Measurements from ENCODE around the gene ACHE.
A peak's percentile ranks its signal among the peaks of the same experiment; 100 is the strongest.
"Not testable (repeated sequence)": the region's sequence is repeated elsewhere in the genome, so short reads cannot be mapped to it uniquely, and the experiment has no call there.

Gene ACHE

GRCh38 chr7:100895701-100895955, at the start of gene ACHE:
Gene ACHE, minus strand, starts transcription at chr7:100895888. Its CDS starts 1,656 bp downstream, at chr7:100894232.
- no peaks in the 10 kb centered on the region for H3K9me3 ChIP-seq (ENCODE audit: insufficient read depth, low read depth, low read length)

GRCh38 chr7:100944138-100944537, 48.5 kb upstream of the ACHE start:
- H3K4me3 ChIP-seq (ENCODE audit: low read length): no peak overlapping the region
- H3K4me1 ChIP-seq (ENCODE audit: insufficient read depth, low read length): peaks cover 10% of the 10 kb centered on the region; the same call in 1 of the 2 replicates
- no peaks in the 10 kb centered on the region for H3K36me3 ChIP-seq (ENCODE audit: insufficient read depth, low read depth, low read length)
- H3K27ac ChIP-seq (ENCODE audit: low read length): no peak overlapping the region
- no peak overlapping the region for H3K9ac ChIP-seq (ENCODE audit: low read depth, low read length)
- H3K27me3 ChIP-seq (ENCODE audit: insufficient read depth, low read length): no peaks in the 10 kb centered on the region; the same call in 1 of the 2 replicates
- H3K9me3 ChIP-seq (ENCODE audit: insufficient read depth, low read depth, low read length): peaks cover 5% of the 10 kb centered on the region; the same call in 1 of the 2 replicates

More at GRCh38 chr7:100895701-100895955, at the start of gene ACHE:
- Histone ChIP-seq H3K27me3 (ENCODE audit: insufficient read depth, low read length) (peaks cover 40% of the 10 kb centered on the region), H3K4me3 (ENCODE audit: low read length) (peak within 1 kb of the TSS; percentile 63; the same call in 1 of the 2 replicates), H3K27ac (ENCODE audit: low read length) (no peak within 1 kb of the TSS), H3K4me1 (ENCODE audit: insufficient read depth, low read length) (peaks cover 5% of the 10 kb centered on the region; the same call in 1 of the 2 replicates), H3K36me3 (ENCODE audit: insufficient read depth, low read depth, low read length) (no peaks in the 10 kb centered on the region), H3K9ac (ENCODE audit: low read depth, low read length) (no peak within 1 kb of the TSS)

GRCh38 chr7:100943693-100944092, 48.0 kb upstream of the ACHE start:
- no peak overlapping the region for H3K4me3 ChIP-seq (ENCODE audit: low read length)

GRCh38 chr7:100942045-100942774, 46.5 kb upstream of the ACHE start:
- H3K4me3 ChIP-seq (ENCODE audit: low read length): no peak overlapping the region
- no peak overlapping the region for H3K9ac ChIP-seq (ENCODE audit: low read depth, low read length)
- H3K9me3 ChIP-seq (ENCODE audit: insufficient read depth, low read depth, low read length): peaks cover 5% of the 10 kb centered on the region; the same call in 1 of the 2 replicates
- H3K36me3 ChIP-seq (ENCODE audit: insufficient read depth, low read depth, low read length): no peaks in the 10 kb centered on the region
- H3K27ac ChIP-seq (ENCODE audit: low read length): no peak overlapping the region
- no peaks in the 10 kb centered on the region for H3K27me3 ChIP-seq (ENCODE audit: insufficient read depth, low read length)
- peaks cover 10% of the 10 kb centered on the region; the same call in 1 of the 2 replicates for H3K4me1 ChIP-seq (ENCODE audit: insufficient read depth, low read length)

More at GRCh38 chr7:100943693-100944092, 48.0 kb upstream of the ACHE start:
- H3K9me3 ChIP-seq (ENCODE audit: insufficient read depth, low read depth, low read length): peaks cover 5% of the 10 kb centered on the region; the same call in 1 of the 2 replicates
- no peak overlapping the region for H3K9ac ChIP-seq (ENCODE audit: low read depth, low read length)
- H3K36me3 ChIP-seq (ENCODE audit: insufficient read depth, low read depth, low read length): no peaks in the 10 kb centered on the region
- peaks cover 10% of the 10 kb centered on the region; the same call in 1 of the 2 replicates for H3K4me1 ChIP-seq (ENCODE audit: insufficient read depth, low read length)
- no peaks in the 10 kb centered on the region; the same call in 1 of the 2 replicates for H3K27me3 ChIP-seq (ENCODE audit: insufficient read depth, low read length)
- H3K27ac ChIP-seq (ENCODE audit: low read length): no peak overlapping the region

GRCh38 chr7:100936167-100936566, 40.5 kb upstream of the ACHE start:
- not testable (repeated sequence) for H3K9ac ChIP-seq (ENCODE audit: low read depth, low read length); H3K4me3 ChIP-seq (ENCODE audit: low read length); H3K4me1 ChIP-seq (ENCODE audit: insufficient read depth, low read length); H3K27me3 ChIP-seq (ENCODE audit: insufficient read depth, low read length); H3K27ac ChIP-seq (ENCODE audit: low read length); H3K36me3 ChIP-seq (ENCODE audit: insufficient read depth, low read depth, low read length)
- peaks cover 17% of the 10 kb centered on the region for H3K9me3 ChIP-seq (ENCODE audit: insufficient read depth, low read depth, low read length)

GRCh38 chr7:100935381-100935780, 39.7 kb upstream of the ACHE start:
- not testable (repeated sequence) for H3K27me3 ChIP-seq (ENCODE audit: insufficient read depth, low read length); H3K4me3 ChIP-seq (ENCODE audit: low read length); H3K36me3 ChIP-seq (ENCODE audit: insufficient read depth, low read depth, low read length); H3K4me1 ChIP-seq (ENCODE audit: insufficient read depth, low read length); H3K9ac ChIP-seq (ENCODE audit: low read depth, low read length); H3K27ac ChIP-seq (ENCODE audit: low read length)
- peaks cover 17% of the 10 kb centered on the region for H3K9me3 ChIP-seq (ENCODE audit: insufficient read depth, low read depth, low read length)

GRCh38 chr7:100933734-100934133, 38.0 kb upstream of the ACHE start:
- peaks cover 14% of the 10 kb centered on the region for H3K9me3 ChIP-seq (ENCODE audit: insufficient read depth, low read depth, low read length)
- no peak overlapping the region for H3K4me3 ChIP-seq (ENCODE audit: low read length)
- peaks cover 12% of the 10 kb centered on the region for H3K4me1 ChIP-seq (ENCODE audit: insufficient read depth, low read length)
- H3K27me3 ChIP-seq (ENCODE audit: insufficient read depth, low read length): no peaks in the 10 kb centered on the region
- H3K36me3 ChIP-seq (ENCODE audit: insufficient read depth, low read depth, low read length): no peaks in the 10 kb centered on the region
- no peak overlapping the region for H3K9ac ChIP-seq (ENCODE audit: low read depth, low read length)
- no peak overlapping the region for H3K27ac ChIP-seq (ENCODE audit: low read length)

GRCh38 chr7:100929808-100930174, 34.1 kb upstream of the ACHE start:
- peak overlapping the region; percentile 64 for H3K27ac ChIP-seq (ENCODE audit: low read length)
- H3K27me3 ChIP-seq (ENCODE audit: insufficient read depth, low read length): no peaks in the 10 kb centered on the region
- peak overlapping the region; percentile 56; the same call in 1 of the 2 replicates for H3K9ac ChIP-seq (ENCODE audit: low read depth, low read length)
- no peaks in the 10 kb centered on the region for H3K36me3 ChIP-seq (ENCODE audit: insufficient read depth, low read depth, low read length)
- H3K9me3 ChIP-seq (ENCODE audit: insufficient read depth, low read depth, low read length): peaks cover 5% of the 10 kb centered on the region
- H3K4me1 ChIP-seq (ENCODE audit: insufficient read depth, low read length): peaks cover 22% of the 10 kb centered on the region
- peak overlapping the region; percentile 48; the same call in 1 of the 2 replicates for H3K4me3 ChIP-seq (ENCODE audit: low read length)

GRCh38 chr7:100923616-100924015, 27.9 kb upstream of the ACHE start:
- not testable (repeated sequence) for H3K9ac ChIP-seq (ENCODE audit: low read depth, low read length); H3K4me3 ChIP-seq (ENCODE audit: low read length); H3K9me3 ChIP-seq (ENCODE audit: insufficient read depth, low read depth, low read length); H3K36me3 ChIP-seq (ENCODE audit: insufficient read depth, low read depth, low read length); H3K4me1 ChIP-seq (ENCODE audit: insufficient read depth, low read length); H3K27me3 ChIP-seq (ENCODE audit: insufficient read depth, low read length); H3K27ac ChIP-seq (ENCODE audit: low read length)

GRCh38 chr7:100921039-100921438, 25.4 kb upstream of the ACHE start:
- H3K9me3 ChIP-seq (ENCODE audit: insufficient read depth, low read depth, low read length): no peaks in the 10 kb centered on the region; the same call in 1 of the 2 replicates
- H3K27me3 ChIP-seq (ENCODE audit: insufficient read depth, low read length): no peaks in the 10 kb centered on the region
- H3K36me3 ChIP-seq (ENCODE audit: insufficient read depth, low read depth, low read length): no peaks in the 10 kb centered on the region
- no peak overlapping the region for H3K27ac ChIP-seq (ENCODE audit: low read length)
- H3K4me3 ChIP-seq (ENCODE audit: low read length): no peak overlapping the region
- no peaks in the 10 kb centered on the region; the same call in 1 of the 2 replicates for H3K4me1 ChIP-seq (ENCODE audit: insufficient read depth, low read length)
- no peak overlapping the region for H3K9ac ChIP-seq (ENCODE audit: low read depth, low read length)

GRCh38 chr7:100919779-100920437, 24.2 kb upstream of the ACHE start:
- H3K4me3 ChIP-seq (ENCODE audit: low read length); H3K9ac ChIP-seq (ENCODE audit: low read depth, low read length); H3K9me3 ChIP-seq (ENCODE audit: insufficient read depth, low read depth, low read length); H3K27ac ChIP-seq (ENCODE audit: low read length); H3K4me1 ChIP-seq (ENCODE audit: insufficient read depth, low read length); H3K36me3 ChIP-seq (ENCODE audit: insufficient read depth, low read depth, low read length); H3K27me3 ChIP-seq (ENCODE audit: insufficient read depth, low read length): not testable (repeated sequence)

GRCh38 chr7:100919335-100919734, 23.6 kb upstream of the ACHE start:
- H3K27me3 ChIP-seq (ENCODE audit: insufficient read depth, low read length); H3K9ac ChIP-seq (ENCODE audit: low read depth, low read length); H3K4me1 ChIP-seq (ENCODE audit: insufficient read depth, low read length); H3K27ac ChIP-seq (ENCODE audit: low read length); H3K9me3 ChIP-seq (ENCODE audit: insufficient read depth, low read depth, low read length); H3K4me3 ChIP-seq (ENCODE audit: low read length); H3K36me3 ChIP-seq (ENCODE audit: insufficient read depth, low read depth, low read length): not testable (repeated sequence)

Measured in iPS-20b (cell line).